H9 (cell line): ENCODE results near the gene CSDE1. TPM values are rescaled to one million over a fixed set of nuclear protein-coding genes. Genes with fewer than 3 reads are reported as not detected.

Source experiments
- DNase-seq: peaks from one replicate; pipeline ENCODE4 v3.0.0-alpha.2; 2017
- H2AFZ ChIP-seq: one replicate; pipeline ENCODE4 v1.6.1; 2013; ENCODE audit warnings: mild to moderate bottlenecking, low read length, control low read depth, moderate library complexity
- H2AK5ac ChIP-seq: 2 replicates; pipeline ENCODE4 v1.6.1; 2013; ENCODE audit warnings: low read length, control low read depth, mixed read lengths; ENCODE audit not compliant: insufficient read length
- H2BK120ac ChIP-seq: one replicate; pipeline ENCODE4 v1.6.1; 2013; ENCODE audit warnings: low read depth, mild to moderate bottlenecking, low read length, control low read depth, inconsistent platforms; ENCODE audit not compliant: poor library complexity, severe bottlenecking
- H2BK12ac ChIP-seq: 2 replicates; pipeline ENCODE4 v1.6.1; 2013; ENCODE audit warnings: low read length, control low read depth, mixed read lengths, low read depth; ENCODE audit not compliant: insufficient read length
- H2BK15ac ChIP-seq: 2 replicates; pipeline ENCODE4 v1.6.1; 2013; ENCODE audit warnings: low read depth, low read length, control low read depth
- H2BK20ac ChIP-seq: one replicate; pipeline ENCODE4 v1.6.1; 2013; ENCODE audit warnings: low read depth, mild to moderate bottlenecking, low read length, control low read depth, inconsistent platforms; ENCODE audit not compliant: poor library complexity, severe bottlenecking
- H2BK5ac ChIP-seq: 2 replicates; pipeline ENCODE4 v1.6.1; 2013; ENCODE audit warnings: low read length, control low read depth, mixed read lengths; ENCODE audit not compliant: insufficient read length
- H3K14ac ChIP-seq: 2 replicates; pipeline ENCODE4 v1.6.1; 2013; ENCODE audit warnings: low read length, control low read depth; ENCODE audit not compliant: insufficient read depth
- H3K18ac ChIP-seq: 2 replicates; pipeline ENCODE4 v1.6.1; 2013; ENCODE audit warnings: low read depth, mild to moderate bottlenecking, mixed read lengths, low read length, control low read depth; ENCODE audit not compliant: insufficient read length
- H3K23ac ChIP-seq: 2 replicates; pipeline ENCODE4 v1.6.1; 2013; ENCODE audit warnings: low read length, control low read depth, mixed read lengths, low read depth; ENCODE audit not compliant: insufficient read length
- H3K23me2 ChIP-seq: 2 replicates; pipeline ENCODE4 v1.6.1; 2013; ENCODE audit warnings: low read depth, mild to moderate bottlenecking, mixed read lengths, low read length, control low read depth; ENCODE audit not compliant: insufficient read length, poor library complexity, severe bottlenecking
- H3K27ac ChIP-seq: 2 replicates; pipeline ENCODE4 v1.5.1; 2013; ENCODE audit warnings: low read length, control low read depth, mixed read lengths, low read depth; ENCODE audit not compliant: insufficient read length
- H3K27me3 ChIP-seq: 2 replicates; pipeline ENCODE4 v1.6.1; 2013; ENCODE audit warnings: low read length, control low read depth, inconsistent platforms; ENCODE audit not compliant: insufficient read depth
- H3K4ac ChIP-seq: 2 replicates; pipeline ENCODE4 v1.6.1; 2013; ENCODE audit warnings: low read depth, mild to moderate bottlenecking, control low read depth, inconsistent platforms, low read length, moderate library complexity
- H3K4me1 ChIP-seq: 2 replicates; pipeline ENCODE4 v1.6.1; 2013; ENCODE audit warnings: low read length, control low read depth, inconsistent platforms; ENCODE audit not compliant: insufficient read depth
- H3K4me2 ChIP-seq: 2 replicates; pipeline ENCODE4 v1.6.1; 2013; ENCODE audit warnings: low read length, control low read depth, mixed read lengths; ENCODE audit not compliant: insufficient read length, insufficient read depth
- H3K56ac ChIP-seq: 2 replicates; pipeline ENCODE4 v1.6.1; 2013; ENCODE audit warnings: low read depth, mild to moderate bottlenecking, mixed read lengths, low read length, control low read depth; ENCODE audit not compliant: insufficient read length
- H3K79me1 ChIP-seq: 2 replicates; pipeline ENCODE4 v1.6.1; 2013; ENCODE audit warnings: low read depth, mild to moderate bottlenecking, moderate library complexity, low read length, control low read depth, inconsistent platforms; ENCODE audit not compliant: insufficient read depth, poor library complexity, severe bottlenecking
- H3K79me2 ChIP-seq: 2 replicates; pipeline ENCODE4 v1.6.1; 2013; ENCODE audit warnings: low read length, control low read depth, inconsistent platforms; ENCODE audit not compliant: insufficient read depth
- H3K9ac ChIP-seq: 2 replicates; pipeline ENCODE4 v1.6.1; 2013; ENCODE audit warnings: low read length, control low read depth, mixed read lengths; ENCODE audit not compliant: insufficient read length; ENCODE audit errors: extremely low read depth
- H3K9me3 ChIP-seq: one replicate; pipeline ENCODE4 v1.6.1; 2013; ENCODE audit warnings: low read depth, low read length, inconsistent platforms; ENCODE audit not compliant: control insufficient read depth
- H3T11ph ChIP-seq: one replicate; pipeline ENCODE4 v1.6.1; 2013; ENCODE audit warnings: mild to moderate bottlenecking, low read length, control low read depth, inconsistent platforms
- H4K20me1 ChIP-seq: one replicate; pipeline ENCODE4 v1.6.1; 2013; ENCODE audit not compliant: control insufficient read depth, insufficient read length, insufficient read depth
- H4K5ac ChIP-seq: 2 replicates; pipeline ENCODE4 v1.6.1; 2013; ENCODE audit warnings: low read depth, mild to moderate bottlenecking, mixed read lengths, low read length, control low read depth; ENCODE audit not compliant: insufficient read length
- H4K8ac ChIP-seq: replicated peaks from 2 replicates; pipeline ENCODE4 v1.6.1; 2013; ENCODE audit warnings: low read length, control low read depth, mixed read lengths, low read depth; ENCODE audit not compliant: insufficient read length
- H4K91ac ChIP-seq: 2 replicates; pipeline ENCODE4 v1.6.1; 2013; ENCODE audit warnings: low read depth, mild to moderate bottlenecking, moderate library complexity, mixed read lengths, low read length, control low read depth; ENCODE audit not compliant: insufficient read length
- H3K27ac Mint-ChIP-seq, 3 experiments: 2 replicates in 2 of 3; 3 replicates in 1 of 3; pipeline ENCODE4 v1.8.0; 2020 to 2021; ENCODE audit warnings: mixed read lengths in 3 of 3, mild to moderate bottlenecking in 1 of 3, moderate library complexity in 1 of 3
- H3K27me3 Mint-ChIP-seq: 2 replicates; pipeline ENCODE4 v1.8.0; 2021; ENCODE audit warnings: low read depth, mild to moderate bottlenecking, moderate library complexity, mixed read lengths
- H3K36me3 Mint-ChIP-seq, 3 experiments: 2 replicates in 2 of 3; 3 replicates in 1 of 3; pipeline ENCODE4 v1.8.0; 2020 to 2021; ENCODE audit warnings: low read depth in 3 of 3, mixed read lengths in 3 of 3; ENCODE audit not compliant: insufficient read depth in 1 of 3
- H3K4me1 Mint-ChIP-seq, 2 experiments: 2 replicates each; pipeline ENCODE4 v1.8.0; 2020; ENCODE audit warnings: mixed read lengths in 2 of 2
- H3K4me3 Mint-ChIP-seq, 2 experiments: 2 replicates in 1 of 2; 3 replicates in 1 of 2; pipeline ENCODE4 v1.8.0; 2020 to 2021; ENCODE audit warnings: mild to moderate bottlenecking in 2 of 2, mixed read lengths in 2 of 2, moderate library complexity in 1 of 2
- H3K9me3 Mint-ChIP-seq, 2 experiments: 2 replicates in 1 of 2; 3 replicates in 1 of 2; pipeline ENCODE4 v1.8.0; 2020; ENCODE audit warnings: mild to moderate bottlenecking in 2 of 2, mixed read lengths in 2 of 2, moderate library complexity in 1 of 2
- CTCF ChIP-seq: fragments of 200-600 bp; sonication (generic); conservative IDR thresholded peaks from 3 replicates; pipeline ENCODE4 v1.8.0; 2021; ENCODE audit warnings: antibody characterized with exemption, mild to moderate bottlenecking
- WGBS: extraction: QIAGEN DNeasy Blood & Tissue Kit; methylation state at CpG from one replicate; pipeline ENCODE4 v1.1.7; 2013; ENCODE audit warnings: missing lambda C conversion rate, low lambda C conversion rate, mixed read lengths; ENCODE audit not compliant: insufficient read length; ENCODE audit errors: extremely low coverage; 5-methylcytosine and 5-hydroxymethylcytosine counted together
- total RNA-seq: library from RNA; stranded (reverse); gene quantifications from 2 replicates; pipeline ENCODE4 v1.2.1, GENCODE V29; 2021

Gene CSDE1
- total RNA-seq, 1 experiment from 2014 or later: 645 TPM

- no peak for TF ChIP-seq CTCF
- no peaks in the 10 kb centered on the region for H3K27me3 Mint-ChIP-seq
- H3K4me1 ChIP-seq: no peaks in the 10 kb centered on the region
- H3K4me2 ChIP-seq: no peak overlapping the region
- H4K8ac ChIP-seq: no peak overlapping the region
- H3T11ph ChIP-seq: no peak overlapping the region
- no peak overlapping the region for H2BK20ac ChIP-seq
- no peak overlapping the region for H2BK120ac ChIP-seq
- H2BK12ac ChIP-seq: no peak overlapping the region
- peaks cover 3% of the 10 kb centered on the region; the same call in 1 of the 2 replicates for H3K79me2 ChIP-seq
- H2AFZ ChIP-seq: no peak overlapping the region
- H3K4me1 Mint-ChIP-seq: peaks cover 8 to 13% of the 10 kb centered on the region in 2 experiments
- H3K9me3 ChIP-seq: no peaks in the 10 kb centered on the region
- H3K36me3 Mint-ChIP-seq: peaks cover 48 to 87% (median 87%) of the 10 kb centered on the region in 3 experiments; a peak in 6 of 7 replicates
- no peak overlapping the region for H2BK15ac ChIP-seq
- H3K4ac ChIP-seq: no peak overlapping the region
- H3K9me3 Mint-ChIP-seq: no peaks in the 10 kb centered on the region
- H3K56ac ChIP-seq: no peak overlapping the region
- no CpG with 5 or more reads among the region's 4 CpGs for WGBS
- no peak overlapping the region for H3K14ac ChIP-seq
- H3K23me2 ChIP-seq: peaks cover 4% of the 10 kb centered on the region
- H3K27ac Mint-ChIP-seq: no peak overlapping the region
- no peak overlapping the region for H4K5ac ChIP-seq
- H4K91ac ChIP-seq: no peak overlapping the region
- no peak for DNase-seq
- no peak overlapping the region for H3K18ac ChIP-seq
- no peak overlapping the region for H3K23ac ChIP-seq
- no peak overlapping the region for H3K4me3 Mint-ChIP-seq
- no peak overlapping the region for H3K9ac ChIP-seq
- H2AK5ac ChIP-seq: no peak overlapping the region
- H4K20me1 ChIP-seq: no peaks in the 10 kb centered on the region
- H3K27ac ChIP-seq: no peak overlapping the region
- H3K79me1 ChIP-seq: no peaks in the 10 kb centered on the region
- no peak overlapping the region for H2BK5ac ChIP-seq
- H3K27me3 ChIP-seq: no peaks in the 10 kb centered on the region
Observed at GRCh38 chr1:114720492-114720891, 37.3 kb downstream of the CSDE1 start.
